22Rv1 (cell line): ENCODE measurements around the gene LXN.

ENCODE experiments used
- ZFX ChIP-seq: fragments of 450-650 bp; IDR thresholded peaks from 2 replicates; pipeline ENCODE4 v1.6.1; 2017; ENCODE audit warnings: antibody characterized with exemption, borderline replicate concordance
- TF ChIP-seq, protein P1 (sequence below): fragments of 450-650 bp; IDR thresholded peaks from 2 replicates; pipeline ENCODE4 v1.5.1; 2017; ENCODE audit warnings: mild to moderate bottlenecking

DNA sequence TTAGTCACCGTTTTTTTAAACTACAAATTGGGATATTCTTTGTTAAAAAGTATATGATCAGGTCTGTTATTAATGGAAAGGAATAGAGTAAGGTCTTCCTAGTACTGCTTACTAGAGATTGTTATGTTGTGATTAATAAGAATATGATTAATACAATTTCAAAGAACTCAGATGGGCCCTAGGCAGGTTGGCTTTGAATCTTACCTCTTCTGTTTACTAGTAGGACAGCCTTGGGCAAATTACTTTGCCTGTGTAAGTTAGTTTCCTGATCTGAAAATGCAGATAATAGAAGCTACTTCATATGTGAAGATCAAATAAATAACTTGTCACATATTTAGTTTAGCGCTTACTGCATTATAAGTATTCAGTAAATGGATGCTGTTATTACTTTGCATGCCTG lies 21.3 kb downstream of the LXN start:
- TF ChIP-seq, protein P1, sequence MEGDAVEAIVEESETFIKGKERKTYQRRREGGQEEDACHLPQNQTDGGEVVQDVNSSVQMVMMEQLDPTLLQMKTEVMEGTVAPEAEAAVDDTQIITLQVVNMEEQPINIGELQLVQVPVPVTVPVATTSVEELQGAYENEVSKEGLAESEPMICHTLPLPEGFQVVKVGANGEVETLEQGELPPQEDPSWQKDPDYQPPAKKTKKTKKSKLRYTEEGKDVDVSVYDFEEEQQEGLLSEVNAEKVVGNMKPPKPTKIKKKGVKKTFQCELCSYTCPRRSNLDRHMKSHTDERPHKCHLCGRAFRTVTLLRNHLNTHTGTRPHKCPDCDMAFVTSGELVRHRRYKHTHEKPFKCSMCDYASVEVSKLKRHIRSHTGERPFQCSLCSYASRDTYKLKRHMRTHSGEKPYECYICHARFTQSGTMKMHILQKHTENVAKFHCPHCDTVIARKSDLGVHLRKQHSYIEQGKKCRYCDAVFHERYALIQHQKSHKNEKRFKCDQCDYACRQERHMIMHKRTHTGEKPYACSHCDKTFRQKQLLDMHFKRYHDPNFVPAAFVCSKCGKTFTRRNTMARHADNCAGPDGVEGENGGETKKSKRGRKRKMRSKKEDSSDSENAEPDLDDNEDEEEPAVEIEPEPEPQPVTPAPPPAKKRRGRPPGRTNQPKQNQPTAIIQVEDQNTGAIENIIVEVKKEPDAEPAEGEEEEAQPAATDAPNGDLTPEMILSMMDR: no peak
- TF ChIP-seq ZFX: no peak
